Femur (tissue), 1 donor: Measurements from ENCODE around the gene RNF167.

Source experiments
- DNase-seq: peaks from one replicate; pipeline ENCODE4 v3.0.0-alpha.2; 2017

The RNF167 gene

GRCh38 chr17:4939796-4940554 is at the start of gene RNF167, which contains the start of gene SLC25A11:
Gene RNF167, plus strand, starts transcription at chr17:4940268. Its CDS starts 642 bp downstream, at chr17:4940910.
Gene SLC25A11, minus strand, starts transcription at chr17:4940046. Its CDS starts 136 bp downstream, at chr17:4939910.
- DNase-seq: peak; percentile 99

- DNase-seq: no peak
Measured at GRCh38 chr17:4891411-4892410, 48.4 kb upstream of the RNF167 start.

- DNase-seq: no peak
Measured at GRCh38 chr17:4892499-4893221, 47.4 kb upstream of the RNF167 start.

- no peak for DNase-seq
Measured at GRCh38 chr17:4893272-4893671, 46.8 kb upstream of the RNF167 start.

- no peak for DNase-seq
Measured at GRCh38 chr17:4893721-4894560, 46.1 kb upstream of the RNF167 start.

GRCh38 chr17:4895121-4895520 is 44.9 kb upstream of the RNF167 start:
- DNase-seq: no peak

GRCh38 chr17:4895657-4896331 is 44.3 kb upstream of the RNF167 start:
- no peak for DNase-seq

DNA sequence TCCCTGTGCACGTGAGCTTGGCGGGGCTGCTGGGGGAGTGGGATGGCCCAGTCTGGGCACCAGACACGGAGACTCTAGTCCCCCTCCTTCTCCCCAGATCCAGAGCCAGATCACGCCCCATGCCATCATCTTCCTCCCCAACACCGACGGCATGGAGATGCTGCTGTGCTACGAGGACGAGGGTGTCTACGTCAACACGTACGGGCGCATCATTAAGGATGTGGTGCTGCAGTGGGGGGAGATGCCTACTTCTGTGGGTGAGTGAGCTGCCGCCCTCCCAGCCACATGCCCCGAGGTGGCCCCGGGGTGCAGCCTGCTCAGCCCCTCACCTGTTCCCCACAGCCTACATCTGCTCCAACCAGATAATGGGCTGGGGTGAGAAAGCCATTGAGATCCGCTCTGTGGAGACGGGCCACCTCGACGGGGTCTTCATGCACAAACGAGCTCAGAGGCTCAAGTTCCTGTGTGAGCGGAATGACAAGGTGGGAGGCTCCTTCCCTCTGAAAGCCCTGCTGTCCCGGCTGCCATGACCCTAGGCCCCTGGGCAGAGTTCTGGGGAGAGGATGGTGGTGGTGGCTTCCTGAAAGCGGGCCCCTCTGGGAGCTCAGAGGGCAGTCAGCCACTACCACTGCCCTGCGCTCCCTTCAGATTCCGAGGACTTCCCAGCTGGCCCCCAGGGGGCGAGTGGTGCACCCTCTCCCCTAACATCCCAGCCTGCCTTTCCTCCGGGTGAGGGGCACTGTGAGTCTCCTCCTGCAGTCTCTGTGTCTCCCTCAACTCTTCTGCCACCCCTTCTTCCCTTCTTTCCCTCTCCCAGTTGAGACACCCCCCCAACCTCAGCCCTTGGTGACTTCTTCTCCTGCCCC is 43.5 kb upstream of the RNF167 start:
- DNase-seq: no peak

GRCh38 chr17:4897198-4897687 is 42.8 kb upstream of the RNF167 start:
- no peak for DNase-seq

GRCh38 chr17:4897785-4898184 is 42.3 kb upstream of the RNF167 start:
- DNase-seq: no peak

DNA sequence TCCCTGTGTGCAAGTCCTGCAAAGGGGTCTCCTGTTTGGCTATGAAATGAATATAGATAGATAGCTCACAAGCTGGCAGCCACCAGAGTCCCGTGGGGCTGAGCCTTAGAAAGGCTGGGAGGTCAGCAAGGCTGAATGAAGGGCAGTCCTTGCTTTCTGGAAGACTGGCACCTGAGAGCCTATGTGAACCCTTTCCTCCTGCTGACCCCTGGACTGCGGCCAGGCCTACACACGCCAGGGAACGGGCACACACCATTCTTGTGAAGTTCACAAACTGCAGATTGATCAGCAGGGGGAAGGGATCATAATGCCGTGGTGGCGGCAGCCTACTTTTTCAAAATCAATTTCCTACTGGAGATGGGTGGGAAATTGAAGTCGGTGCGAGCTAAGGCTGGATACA is 41.7 kb upstream of the RNF167 start:
- no peak for DNase-seq

DNA sequence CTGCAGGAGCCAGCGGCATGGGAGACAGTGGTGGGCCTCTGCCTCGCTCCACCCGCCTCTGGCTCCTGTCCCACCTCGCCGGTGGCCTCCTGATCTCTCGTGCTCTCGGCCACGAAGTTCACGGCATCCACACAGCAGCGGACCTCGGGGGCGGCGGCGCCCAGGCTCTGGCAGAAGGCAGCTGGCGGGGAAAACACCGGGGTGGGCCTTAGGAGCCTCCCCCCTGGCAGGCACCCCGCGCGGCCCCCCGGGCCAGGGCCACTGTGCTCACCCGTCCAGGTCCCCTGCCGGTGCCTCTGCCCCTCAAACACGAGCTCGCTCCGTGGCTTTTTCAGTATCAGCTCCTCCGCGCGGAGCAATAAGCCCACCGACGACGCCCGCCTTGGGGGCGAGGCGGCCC is 41.1 kb upstream of the RNF167 start:
- DNase-seq: no peak

DNA sequence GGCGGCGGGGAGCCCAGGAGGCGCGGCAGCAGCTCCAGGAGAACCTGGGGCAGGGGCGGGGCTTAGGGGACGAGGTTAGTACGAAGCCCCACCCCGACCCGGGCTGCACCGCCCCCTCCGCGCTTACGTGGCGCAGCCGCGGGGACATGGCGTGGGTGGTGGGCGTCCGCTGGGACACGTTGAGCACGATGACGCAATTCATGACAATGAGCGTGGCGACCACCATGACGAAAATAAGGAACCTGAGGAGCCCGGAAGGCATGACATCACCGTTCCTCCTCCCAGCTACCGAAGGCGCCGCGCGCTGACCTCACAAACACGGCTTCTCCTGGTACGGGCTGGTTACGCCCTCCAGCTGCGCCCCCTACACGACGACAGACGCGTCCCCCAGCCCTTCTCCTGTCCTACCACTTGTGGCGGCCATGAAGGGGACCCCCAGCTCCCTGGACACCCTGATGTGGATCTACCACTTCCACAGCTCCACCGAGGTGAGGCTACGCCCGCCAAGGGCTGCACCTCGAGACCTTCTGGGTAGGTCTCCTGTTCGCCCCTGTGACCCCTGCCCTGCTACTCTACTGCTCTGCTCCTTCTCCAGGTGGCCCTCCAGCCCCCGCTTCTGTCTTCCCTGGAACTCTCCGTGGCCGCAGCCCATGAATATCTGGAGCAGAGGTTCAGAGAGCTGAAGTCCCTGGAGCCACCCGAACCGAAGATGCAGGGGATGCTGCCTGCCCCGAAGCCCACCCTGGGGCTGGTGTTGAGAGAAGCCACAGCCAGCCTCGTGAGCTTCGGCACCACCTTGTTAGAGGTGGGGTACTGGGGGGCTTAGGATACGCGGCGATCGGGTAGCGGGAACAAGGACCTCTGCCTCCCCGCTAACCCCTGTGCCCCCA is 40.5 kb upstream of the RNF167 start, which contains the start of gene C17orf107:
Gene C17orf107 (plus strand): TSS at position 196 of the 890 bp plus-strand sequence. CDS start 227 bp downstream, at position 423.
- DNase-seq: peak; percentile 90

- peak; percentile 74 for DNase-seq
Measured at GRCh38 chr17:4900231-4901107, 39.6 kb upstream of the RNF167 start.

GRCh38 chr17:4901108-4901647 is 38.9 kb upstream of the RNF167 start:
- no peak for DNase-seq

- DNase-seq: peak; percentile 77
Measured at GRCh38 chr17:4901648-4902344, 38.3 kb upstream of the RNF167 start.

- no peak for DNase-seq
Measured at GRCh38 chr17:4902540-4902939, 37.5 kb upstream of the RNF167 start.
